Measurements from ENCODE around the gene INTU. TPM values are rescaled to one million over a fixed set of nuclear protein-coding genes. Genes with fewer than 3 reads are reported as not detected.
A peak's percentile ranks its signal among the peaks of the same experiment; 100 is the strongest.

Gene INTU
- total and polyA plus RNA-seq, 4 donors = 2.5 to 37.0 (median 6.6) TPM

DNA sequence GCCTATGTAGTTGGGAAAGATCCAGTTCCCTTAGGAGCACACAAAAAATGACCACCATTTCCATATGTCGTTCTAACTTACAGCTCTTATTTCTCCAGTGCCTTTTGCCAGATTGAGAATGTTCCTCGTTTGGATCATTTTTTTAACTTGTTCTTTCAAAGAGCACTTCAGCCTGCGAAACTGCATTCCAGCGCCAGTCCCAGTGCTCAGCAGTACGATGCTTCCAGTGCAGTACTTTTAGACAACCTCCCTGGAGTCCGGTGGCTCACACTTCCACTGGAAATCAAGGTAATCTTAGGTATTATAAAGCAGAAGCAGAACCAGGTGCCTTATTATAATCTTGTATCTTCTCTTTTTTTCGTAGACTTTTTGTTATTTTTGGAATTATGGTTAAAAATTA is 54.8 kb downstream of the INTU start:
- Histone ChIP-seq H3K36me3 (ENCODE audit: control insufficient read depth in 4 of 4, insufficient read depth in 4 of 4, low read length in 4 of 4) (peaks cover 3 to 10% (median 6%) of the 10 kb centered on the region in 4 donors), H3K9ac (ENCODE audit: insufficient read depth in 1 of 2, low read length in 2 of 2) (no peak overlapping the region), H3K27me3 (ENCODE audit: control insufficient read depth in 3 of 3, insufficient read depth in 3 of 3, low read length in 2 of 3) (no peaks in the 10 kb centered on the region), H3K9me3 (ENCODE audit: control insufficient read depth in 4 of 4, insufficient read depth in 3 of 4, low read length in 3 of 4) (peaks cover 0 to 2% (median 0%) of the 10 kb centered on the region in 4 donors), H3K27ac (ENCODE audit: low read depth in 1 of 2, low read length in 1 of 2) (no peak overlapping the region), H3K4me3 (no peak overlapping the region), H3K4me1 (ENCODE audit: control insufficient read depth in 5 of 5, insufficient read depth in 5 of 5, low read length in 5 of 5) (no peaks in the 10 kb centered on the region)
- TF ChIP-seq, protein P1, sequence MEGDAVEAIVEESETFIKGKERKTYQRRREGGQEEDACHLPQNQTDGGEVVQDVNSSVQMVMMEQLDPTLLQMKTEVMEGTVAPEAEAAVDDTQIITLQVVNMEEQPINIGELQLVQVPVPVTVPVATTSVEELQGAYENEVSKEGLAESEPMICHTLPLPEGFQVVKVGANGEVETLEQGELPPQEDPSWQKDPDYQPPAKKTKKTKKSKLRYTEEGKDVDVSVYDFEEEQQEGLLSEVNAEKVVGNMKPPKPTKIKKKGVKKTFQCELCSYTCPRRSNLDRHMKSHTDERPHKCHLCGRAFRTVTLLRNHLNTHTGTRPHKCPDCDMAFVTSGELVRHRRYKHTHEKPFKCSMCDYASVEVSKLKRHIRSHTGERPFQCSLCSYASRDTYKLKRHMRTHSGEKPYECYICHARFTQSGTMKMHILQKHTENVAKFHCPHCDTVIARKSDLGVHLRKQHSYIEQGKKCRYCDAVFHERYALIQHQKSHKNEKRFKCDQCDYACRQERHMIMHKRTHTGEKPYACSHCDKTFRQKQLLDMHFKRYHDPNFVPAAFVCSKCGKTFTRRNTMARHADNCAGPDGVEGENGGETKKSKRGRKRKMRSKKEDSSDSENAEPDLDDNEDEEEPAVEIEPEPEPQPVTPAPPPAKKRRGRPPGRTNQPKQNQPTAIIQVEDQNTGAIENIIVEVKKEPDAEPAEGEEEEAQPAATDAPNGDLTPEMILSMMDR (IDR thresholded peaks at IDR 0.05; ENCODE audit: control extremely low read depth, extremely low read depth) = no peak
- ATAC-seq (ENCODE audit: insufficient read depth, low FRiP score) (no peak), DNase-seq (peak in 2 of 3 donors; percentile 14 to 41)
- 74 to 80% methylated on average over 7 of the region's 7 CpGs for WGBS, 2 donors

DNA sequence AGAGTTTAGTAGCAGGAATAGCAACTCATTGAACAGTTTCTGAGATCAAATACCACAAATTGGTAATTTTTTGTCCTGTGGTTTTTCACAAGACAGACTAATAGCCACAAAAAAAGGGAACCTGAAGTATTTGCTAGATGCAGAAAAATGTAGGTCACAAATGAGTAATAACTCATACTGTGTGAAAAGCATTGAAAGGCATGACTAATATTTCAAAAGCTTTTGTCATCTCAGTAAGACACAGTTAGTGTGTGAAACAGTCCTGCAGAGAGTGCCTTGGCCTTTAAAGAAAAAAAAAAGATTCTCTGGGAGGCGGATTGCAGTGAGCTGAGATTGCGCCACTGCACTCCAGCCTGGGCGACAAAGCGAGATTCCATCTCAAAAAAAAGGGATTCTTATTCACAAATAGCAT is 66.0 kb downstream of the INTU start:
- peaks cover 0 to 5% (median 2%) of the 10 kb centered on the region in 4 donors for H3K9me3 ChIP-seq (ENCODE audit: control insufficient read depth in 4 of 4, insufficient read depth in 3 of 4, low read length in 3 of 4)
- DNase-seq (peak in 2 of 3 donors; percentile 3 to 7), ATAC-seq (ENCODE audit: insufficient read depth, low FRiP score) (peak; percentile 41)
- H3K27me3 ChIP-seq (ENCODE audit: control insufficient read depth in 3 of 3, insufficient read depth in 3 of 3, low read length in 2 of 3) = no peaks in the 10 kb centered on the region
- H3K27ac ChIP-seq (ENCODE audit: low read depth in 1 of 2, low read length in 1 of 2) = no peak overlapping the region
- H3K9ac ChIP-seq (ENCODE audit: insufficient read depth in 1 of 2, low read length in 2 of 2) = no peak overlapping the region
- H3K36me3 ChIP-seq (ENCODE audit: control insufficient read depth in 4 of 4, insufficient read depth in 4 of 4, low read length in 4 of 4) = peaks cover 0 to 5% (median 2%) of the 10 kb centered on the region in 4 donors
- TF ChIP-seq, protein P1 (IDR thresholded peaks at IDR 0.05; ENCODE audit: control extremely low read depth, extremely low read depth) = no peak
- no peaks in the 10 kb centered on the region for H3K4me1 ChIP-seq (ENCODE audit: control insufficient read depth in 5 of 5, insufficient read depth in 5 of 5, low read length in 5 of 5)
- WGBS, 2 donors = 52 to 76% methylated on average over 4 of the region's 4 CpGs
- H3K4me3 ChIP-seq = no peak overlapping the region

DNA sequence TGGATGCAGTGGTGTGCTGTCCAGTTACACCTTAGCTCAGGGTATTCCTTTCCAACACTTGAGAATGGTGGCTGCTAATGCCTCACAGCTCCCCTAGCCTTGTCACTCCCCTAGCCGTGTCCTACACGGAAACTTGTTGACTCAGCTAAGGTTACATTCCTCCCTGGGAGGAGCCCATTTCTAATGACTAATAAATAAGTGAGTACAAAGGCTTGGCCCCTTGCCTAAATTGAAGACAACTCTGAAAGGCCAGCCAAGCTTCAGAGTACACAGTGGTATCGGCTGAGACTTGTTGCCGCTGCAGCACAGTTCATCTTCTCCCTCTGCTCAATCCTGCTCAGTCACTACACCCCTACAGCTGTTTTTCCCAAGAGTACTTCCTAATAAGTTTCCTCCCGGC is 76.2 kb downstream of the INTU start:
- H3K27ac ChIP-seq (ENCODE audit: low read depth in 1 of 2, low read length in 1 of 2) = no peak overlapping the region
- 38 to 73% methylated on average over 5 of the region's 5 CpGs for WGBS, 2 donors
- DNase-seq (peak; percentile 25 to 62 (median 56)), ATAC-seq (ENCODE audit: insufficient read depth, low FRiP score) (peak; percentile 52)
- H3K36me3 ChIP-seq (ENCODE audit: control insufficient read depth in 4 of 4, insufficient read depth in 4 of 4, low read length in 4 of 4) = peaks cover 0 to 20% (median 4%) of the 10 kb centered on the region in 4 donors
- TF ChIP-seq, protein P1 (IDR thresholded peaks at IDR 0.05; ENCODE audit: control extremely low read depth, extremely low read depth) = no peak
- H3K4me3 ChIP-seq = no peak overlapping the region
- H3K4me1 ChIP-seq (ENCODE audit: control insufficient read depth in 5 of 5, insufficient read depth in 5 of 5, low read length in 5 of 5) = peaks cover 0 to 3% (median 0%) of the 10 kb centered on the region in 5 donors
- H3K27me3 ChIP-seq (ENCODE audit: control insufficient read depth in 3 of 3, insufficient read depth in 3 of 3, low read length in 2 of 3) = no peaks in the 10 kb centered on the region
- H3K9ac ChIP-seq (ENCODE audit: insufficient read depth in 1 of 2, low read length in 2 of 2) = no peak overlapping the region
- no peaks in the 10 kb centered on the region for H3K9me3 ChIP-seq (ENCODE audit: control insufficient read depth in 4 of 4, insufficient read depth in 3 of 4, low read length in 3 of 4)

DNA sequence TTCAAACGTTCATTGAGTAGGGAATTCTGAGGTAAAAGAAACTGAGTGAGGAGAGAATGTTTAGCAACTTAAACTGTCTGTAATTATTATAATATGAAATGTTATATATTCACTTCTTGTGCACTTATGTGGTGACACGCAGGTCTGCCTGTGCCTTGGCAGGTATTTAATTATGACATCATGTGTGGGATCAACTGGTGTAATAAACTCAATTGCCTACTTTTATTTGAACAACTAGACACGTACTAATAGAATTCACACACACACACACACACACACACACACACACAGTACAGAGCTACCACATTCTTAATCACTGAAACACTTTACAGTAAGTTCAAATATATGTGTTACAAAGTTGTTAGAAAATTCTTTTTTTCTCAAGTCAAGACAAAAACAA is 76.7 kb downstream of the INTU start:
- no peaks in the 10 kb centered on the region for H3K9me3 ChIP-seq (ENCODE audit: control insufficient read depth in 4 of 4, insufficient read depth in 3 of 4, low read length in 3 of 4)
- no peaks in the 10 kb centered on the region for H3K27me3 ChIP-seq (ENCODE audit: control insufficient read depth in 3 of 3, insufficient read depth in 3 of 3, low read length in 2 of 3)
- DNase-seq = no peak
- H3K4me1 ChIP-seq (ENCODE audit: control insufficient read depth in 5 of 5, insufficient read depth in 5 of 5, low read length in 5 of 5) = peaks cover 0 to 3% (median 0%) of the 10 kb centered on the region in 5 donors
- 71 to 80% methylated on average over 3 of the region's 3 CpGs for WGBS, 2 donors
- TF ChIP-seq, protein P1 (IDR thresholded peaks at IDR 0.05; ENCODE audit: control extremely low read depth, extremely low read depth) = no peak
- no peak for ATAC-seq (ENCODE audit: insufficient read depth, low FRiP score)
- no peak overlapping the region for H3K4me3 ChIP-seq
- peaks cover 2 to 20% (median 4%) of the 10 kb centered on the region in 4 donors for H3K36me3 ChIP-seq (ENCODE audit: control insufficient read depth in 4 of 4, insufficient read depth in 4 of 4, low read length in 4 of 4)
- no peak overlapping the region for H3K9ac ChIP-seq (ENCODE audit: insufficient read depth in 1 of 2, low read length in 2 of 2)
- H3K27ac ChIP-seq (ENCODE audit: low read depth in 1 of 2, low read length in 1 of 2) = no peak overlapping the region

All from lung (tissue), 12 donors.